SK-N-SH treated with all-trans-retinoic acid at 6 μM for 48 hours (cell line): ENCODE results near the gene PALLD.

Source experiments
- ATAC-seq: fragments of 200-7000 bp; cut with Tn5 transposase; 3 replicates; pipeline ENCODE4 v1.9.1; 2020; ENCODE audit warnings: mild to moderate bottlenecking, moderate library complexity
- ARNTL ChIP-seq: fragments of 450-650 bp; formaldehyde crosslinking; IDR thresholded peaks from 2 replicates; pipeline ENCODE4 v1.5.0; 2020; ENCODE audit warnings: low read depth, mild to moderate bottlenecking, moderate library complexity, borderline replicate concordance
- BACH2 ChIP-seq: fragments of 250-450 bp; sonication (Bioruptor Pico); IDR thresholded peaks from 2 replicates; pipeline ENCODE4 v1.9.0; 2021; ENCODE audit warnings: mild to moderate bottlenecking, borderline replicate concordance
- CREB5 ChIP-seq: fragments of 250-450 bp; sonication (Bioruptor Pico); IDR thresholded peaks from 2 replicates; pipeline ENCODE4 v1.5.1; 2020; ENCODE audit warnings: low read depth, mild to moderate bottlenecking, moderate library complexity
- CSRNP3 ChIP-seq: fragments of 250-450 bp; sonication (Bioruptor Pico); IDR thresholded peaks from 2 replicates; pipeline ENCODE4 v1.5.1; 2021; ENCODE audit warnings: mild to moderate bottlenecking, moderate library complexity
- GLIS3 ChIP-seq: fragments of 250-450 bp; sonication (Bioruptor Pico); IDR thresholded peaks from 2 replicates; pipeline ENCODE4 v1.5.0; 2020; ENCODE audit warnings: mild to moderate bottlenecking, moderate library complexity
- ISL1 ChIP-seq: fragments of 250-450 bp; sonication (Bioruptor Pico); IDR thresholded peaks from 2 replicates; pipeline ENCODE4 v2.1.2; 2022; ENCODE audit warnings: mild to moderate bottlenecking, moderate library complexity
- OSR1 ChIP-seq: fragments of 250-450 bp; sonication (Bioruptor Pico); IDR thresholded peaks from 2 replicates; pipeline ENCODE4 v1.8.0; 2022; ENCODE audit warnings: moderate library complexity, mild to moderate bottlenecking, inconsistent platforms
- PATZ1 ChIP-seq: fragments of 250-450 bp; sonication (Bioruptor Pico); IDR thresholded peaks from 2 replicates; pipeline ENCODE4 v1.8.0; 2020; ENCODE audit warnings: mild to moderate bottlenecking, moderate library complexity, borderline replicate concordance
- POU6F1 ChIP-seq: fragments of 250-450 bp; sonication (Bioruptor Pico); IDR thresholded peaks from 2 replicates; pipeline ENCODE4 v1.8.0; 2021; ENCODE audit warnings: low read depth, mild to moderate bottlenecking, moderate library complexity, borderline replicate concordance
- PPARA ChIP-seq: fragments of 250-450 bp; sonication (Bioruptor Pico); IDR thresholded peaks from 2 replicates; pipeline ENCODE4 v1.5.0; 2020; ENCODE audit warnings: mild to moderate bottlenecking, borderline replicate concordance
- TCF4 ChIP-seq: fragments of 250-450 bp; sonication (Bioruptor Pico); IDR thresholded peaks from 2 replicates; pipeline ENCODE4 v1.8.0; 2021; ENCODE audit warnings: mild to moderate bottlenecking, moderate library complexity, borderline replicate concordance
- TSHZ2 ChIP-seq: fragments of 250-450 bp; sonication (Bioruptor Pico); IDR thresholded peaks from 2 replicates; pipeline ENCODE4 v1.5.0; 2020; ENCODE audit warnings: mild to moderate bottlenecking, moderate library complexity
- ZC3H10 ChIP-seq: fragments of 250-450 bp; sonication (Bioruptor Pico); IDR thresholded peaks from 2 replicates; pipeline ENCODE4 v1.5.1; 2021; ENCODE audit warnings: mild to moderate bottlenecking, moderate library complexity
- ZFP3 ChIP-seq: fragments of 250-450 bp; sonication (Bioruptor Pico); IDR thresholded peaks from 2 replicates; pipeline ENCODE4 v1.5.0; 2020; ENCODE audit warnings: mild to moderate bottlenecking, moderate library complexity
- ZNF565 ChIP-seq: fragments of 450-650 bp; formaldehyde crosslinking; conservative IDR thresholded peaks from 2 replicates; pipeline ENCODE4 v1.5.0; 2020; ENCODE audit warnings: low read depth, mild to moderate bottlenecking, moderate library complexity

Gene PALLD

GRCh38 chr4:168822481-168822880, 325.6 kb downstream of the PALLD start (continued):
- TF ChIP-seq ISL1 (no peak), CREB5 (CRISPR knock-in tag) (no peak), BACH2 (CRISPR knock-in tag) (no peak), TCF4 (CRISPR knock-in tag) (no peak), CSRNP3 (CRISPR knock-in tag) (no peak)

GRCh38 chr4:168825975-168826374, 329.1 kb downstream of the PALLD start:
- no peak for TF ChIP-seq ARNTL (CRISPR knock-in tag)
- TF ChIP-seq ZC3H10: no peak
- no peak for TF ChIP-seq ISL1
- no peak for TF ChIP-seq OSR1 (CRISPR knock-in tag)
- TF ChIP-seq ZNF565 (CRISPR knock-in tag): no peak
- no peak for TF ChIP-seq GLIS3
- TF ChIP-seq, all 23 proteins: peak for 0
- ATAC-seq: no peak

GRCh38 chr4:168826620-168827019, 329.8 kb downstream of the PALLD start:
- TF ChIP-seq BACH2 (CRISPR knock-in tag) (no peak), TSHZ2 (CRISPR knock-in tag) (no peak), CSRNP3 (CRISPR knock-in tag) (no peak), POU6F1 (CRISPR knock-in tag) (no peak), CREB5 (CRISPR knock-in tag) (no peak), PPARA (CRISPR knock-in tag) (no peak), PATZ1 (CRISPR knock-in tag) (no peak), ZC3H10 (no peak), ZFP3 (CRISPR knock-in tag) (no peak), ZNF565 (CRISPR knock-in tag) (no peak), GLIS3 (no peak)

More at GRCh38 chr4:168826620-168827019, 329.8 kb downstream of the PALLD start:
- no peak for ATAC-seq
